Prostate gland (tissue), 2 donors: ENCODE results near the gene AGAP9.
"Not testable (repeated sequence)": the region's sequence is repeated elsewhere in the genome, so short reads cannot be mapped to it uniquely, and the experiment has no call there.

ENCODE experiments used
- POLR2A ChIP-seq: fragments of 450-650 bp; IDR thresholded peaks from one replicate; pipeline ENCODE4 v1.6.1; 2016; ENCODE audit warnings: antibody characterized with exemption, mild to moderate bottlenecking
- POLR2AphosphoS5 ChIP-seq: sonication (generic); formaldehyde crosslinking; IDR thresholded peaks from one replicate; pipeline ENCODE4 v1.6.1; 2017; ENCODE audit warnings: antibody characterized with exemption
- TF ChIP-seq, protein P1 (sequence below), 4 experiments: fragments of 200-600 bp in 2 of 4; fragments of 450-650 bp in 2 of 4; sonication (generic) in 2 of 4; IDR thresholded peaks; 1 replicate in 3 of 4; 2 replicates in 1 of 4; pipeline ENCODE4 v1.5.1; 2016 to 2019; ENCODE audit warnings: antibody characterized with exemption in 4 of 4, mild to moderate bottlenecking in 2 of 4, moderate library complexity in 2 of 4

DNA sequence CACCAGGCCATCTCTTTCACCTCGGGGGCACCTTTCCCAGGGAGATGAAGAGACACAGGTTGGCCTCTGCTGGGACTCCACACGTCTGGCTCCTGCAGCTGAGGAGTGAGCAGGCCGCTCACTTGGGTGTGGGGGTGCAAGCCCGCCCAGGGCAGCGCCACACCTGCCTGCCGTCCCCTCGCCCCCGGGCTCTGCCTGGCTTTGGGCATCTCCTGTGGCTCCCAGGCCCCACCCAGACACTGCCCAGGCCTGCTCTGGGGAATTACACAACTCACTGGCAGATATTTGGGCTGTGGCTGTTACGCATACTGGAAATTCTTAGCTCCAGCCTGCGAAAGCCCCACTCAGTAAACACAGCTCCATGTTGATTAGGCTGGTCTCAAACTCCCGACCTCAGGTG lies 39.5 kb downstream of the AGAP9 start, which contains the start of gene ANXA8:
- TF ChIP-seq POLR2AphosphoS5, result not testable (repeated sequence)
- TF ChIP-seq, protein P1, sequence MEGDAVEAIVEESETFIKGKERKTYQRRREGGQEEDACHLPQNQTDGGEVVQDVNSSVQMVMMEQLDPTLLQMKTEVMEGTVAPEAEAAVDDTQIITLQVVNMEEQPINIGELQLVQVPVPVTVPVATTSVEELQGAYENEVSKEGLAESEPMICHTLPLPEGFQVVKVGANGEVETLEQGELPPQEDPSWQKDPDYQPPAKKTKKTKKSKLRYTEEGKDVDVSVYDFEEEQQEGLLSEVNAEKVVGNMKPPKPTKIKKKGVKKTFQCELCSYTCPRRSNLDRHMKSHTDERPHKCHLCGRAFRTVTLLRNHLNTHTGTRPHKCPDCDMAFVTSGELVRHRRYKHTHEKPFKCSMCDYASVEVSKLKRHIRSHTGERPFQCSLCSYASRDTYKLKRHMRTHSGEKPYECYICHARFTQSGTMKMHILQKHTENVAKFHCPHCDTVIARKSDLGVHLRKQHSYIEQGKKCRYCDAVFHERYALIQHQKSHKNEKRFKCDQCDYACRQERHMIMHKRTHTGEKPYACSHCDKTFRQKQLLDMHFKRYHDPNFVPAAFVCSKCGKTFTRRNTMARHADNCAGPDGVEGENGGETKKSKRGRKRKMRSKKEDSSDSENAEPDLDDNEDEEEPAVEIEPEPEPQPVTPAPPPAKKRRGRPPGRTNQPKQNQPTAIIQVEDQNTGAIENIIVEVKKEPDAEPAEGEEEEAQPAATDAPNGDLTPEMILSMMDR (IDR thresholded peaks at IDR 0.05), result not testable (repeated sequence)
- peak; percentile 80 for TF ChIP-seq POLR2A
